Ascending aorta (tissue), 2 donors: ENCODE measurements around the gene STK10. TPM values are rescaled to one million over a fixed set of nuclear protein-coding genes. Genes with fewer than 3 reads are reported as not detected.
"Not testable (repeated sequence)": the region's sequence is repeated elsewhere in the genome, so short reads cannot be mapped to it uniquely, and the experiment has no call there.

Source experiments
- DNase-seq, 2 donors: peaks; one replicate each; pipeline ENCODE4 v3.0.0-alpha.2; 2019; ENCODE audit warnings: low spot score in 2 of 2
- H3K27ac ChIP-seq, 2 donors: fragments of 200-600 bp; sonication (generic); one replicate each; pipeline ENCODE4 v1.5.1; 2016 to 2017; ENCODE audit warnings: mild to moderate bottlenecking in 1 of 2
- H3K27me3 ChIP-seq: fragments of 200-600 bp; sonication (generic); one replicate; pipeline ENCODE4 v1.5.1; 2017
- H3K36me3 ChIP-seq, 2 donors: fragments of 200-600 bp; sonication (generic); one replicate each; pipeline ENCODE4 v1.5.1; 2016
- H3K4me1 ChIP-seq, 2 donors: fragments of 200-600 bp; sonication (generic); one replicate each; pipeline ENCODE4 v1.5.1; 2016 to 2017; ENCODE audit warnings: mild to moderate bottlenecking in 1 of 2
- H3K4me3 ChIP-seq, 2 donors: fragments of 200-600 bp; sonication (generic); one replicate each; pipeline ENCODE4 v1.5.1; 2016 to 2017; ENCODE audit warnings: mild to moderate bottlenecking in 1 of 2
- H3K9me3 ChIP-seq, 2 donors: fragments of 200-600 bp; sonication (generic); one replicate each; pipeline ENCODE4 v1.5.1; 2016
- intact Hi-C: fragments of 100-400 bp; cut with DNase I; formaldehyde crosslinking; loops from one replicate; pipeline ENCODE4 v1.15.1; 2023
- total RNA-seq: library from RNA; depleted of rRNA; stranded (reverse); fragments of >200 nt; gene quantifications from one replicate; pipeline ENCODE4 v1.1.0, GENCODE V29; 2016
- TF ChIP-seq, protein P1 (sequence below), 3 experiments: fragments of 200-600 bp in 2 of 3; fragments of 450-650 bp in 1 of 3; sonication (generic) in 2 of 3; IDR thresholded peaks; one replicate each; pipeline ENCODE4 v1.5.1; 2016 to 2019; ENCODE audit warnings: antibody characterized with exemption in 3 of 3, mild to moderate bottlenecking in 1 of 3, moderate library complexity in 1 of 3

The STK10 gene
- total RNA-seq, 1 donor from 2014 or later, result 18.4 TPM

DNA sequence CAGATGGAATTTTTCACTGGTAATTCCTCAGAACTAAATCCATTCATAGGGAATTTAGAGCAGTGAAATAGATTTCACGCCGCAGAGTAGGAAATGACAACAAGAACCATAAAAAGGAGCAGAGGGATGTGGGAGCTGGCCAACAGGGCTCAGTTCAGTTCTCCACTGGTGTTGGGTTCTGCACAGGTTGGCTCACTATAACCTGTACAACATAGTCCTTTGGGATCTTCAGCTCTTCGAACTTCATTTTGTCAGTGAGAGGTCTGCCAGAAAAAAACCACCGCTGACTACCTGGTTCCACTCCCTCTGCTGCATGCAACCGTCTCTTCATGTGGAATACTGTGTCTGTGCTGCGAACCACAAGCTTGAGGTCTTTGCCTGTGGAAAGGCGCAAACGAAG is 23.7 kb upstream of the STK10 start:
- intact Hi-C loops, result no loop called here
- H3K9me3 ChIP-seq, result no peaks in the 10 kb centered on the region
- peaks cover 5 to 21% of the 10 kb centered on the region in 2 donors for H3K36me3 ChIP-seq
- H3K4me3 ChIP-seq, result no peak overlapping the region
- no peaks in the 10 kb centered on the region for H3K27me3 ChIP-seq
- H3K4me1 ChIP-seq, result no peaks in the 10 kb centered on the region
- no peak for DNase-seq
- H3K27ac ChIP-seq, result no peak overlapping the region
- TF ChIP-seq, protein P1, sequence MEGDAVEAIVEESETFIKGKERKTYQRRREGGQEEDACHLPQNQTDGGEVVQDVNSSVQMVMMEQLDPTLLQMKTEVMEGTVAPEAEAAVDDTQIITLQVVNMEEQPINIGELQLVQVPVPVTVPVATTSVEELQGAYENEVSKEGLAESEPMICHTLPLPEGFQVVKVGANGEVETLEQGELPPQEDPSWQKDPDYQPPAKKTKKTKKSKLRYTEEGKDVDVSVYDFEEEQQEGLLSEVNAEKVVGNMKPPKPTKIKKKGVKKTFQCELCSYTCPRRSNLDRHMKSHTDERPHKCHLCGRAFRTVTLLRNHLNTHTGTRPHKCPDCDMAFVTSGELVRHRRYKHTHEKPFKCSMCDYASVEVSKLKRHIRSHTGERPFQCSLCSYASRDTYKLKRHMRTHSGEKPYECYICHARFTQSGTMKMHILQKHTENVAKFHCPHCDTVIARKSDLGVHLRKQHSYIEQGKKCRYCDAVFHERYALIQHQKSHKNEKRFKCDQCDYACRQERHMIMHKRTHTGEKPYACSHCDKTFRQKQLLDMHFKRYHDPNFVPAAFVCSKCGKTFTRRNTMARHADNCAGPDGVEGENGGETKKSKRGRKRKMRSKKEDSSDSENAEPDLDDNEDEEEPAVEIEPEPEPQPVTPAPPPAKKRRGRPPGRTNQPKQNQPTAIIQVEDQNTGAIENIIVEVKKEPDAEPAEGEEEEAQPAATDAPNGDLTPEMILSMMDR (IDR thresholded peaks at IDR 0.05), result no peak

DNA sequence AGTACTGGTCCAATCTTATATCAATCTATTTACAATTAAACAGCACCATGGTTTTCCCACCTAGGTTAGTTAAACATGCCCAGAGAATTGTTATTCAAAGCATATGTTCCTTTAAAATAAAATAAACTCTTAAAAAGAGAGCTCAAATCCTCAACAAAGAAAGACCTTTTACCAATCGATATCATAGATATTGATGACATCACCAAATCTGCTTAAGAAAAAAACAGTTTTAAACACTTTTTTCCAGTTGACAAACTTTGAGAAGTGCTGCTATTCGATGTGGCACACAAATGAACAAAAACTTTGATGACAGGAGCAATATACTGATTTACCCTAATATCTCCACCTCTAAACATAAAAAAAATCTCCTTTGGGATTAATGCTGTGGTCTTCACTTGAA is 21.7 kb upstream of the STK10 start:
- Histone ChIP-seq H3K36me3 (peaks cover 5 to 21% of the 10 kb centered on the region in 2 donors), H3K27ac (no peak overlapping the region), H3K4me3 (no peak overlapping the region), H3K4me1 (no peaks in the 10 kb centered on the region), H3K9me3 (no peaks in the 10 kb centered on the region), H3K27me3 (no peaks in the 10 kb centered on the region)
- no peak for DNase-seq
- TF ChIP-seq, protein P1 (IDR thresholded peaks at IDR 0.05), result no peak
- intact Hi-C loops, result no loop called here

DNA sequence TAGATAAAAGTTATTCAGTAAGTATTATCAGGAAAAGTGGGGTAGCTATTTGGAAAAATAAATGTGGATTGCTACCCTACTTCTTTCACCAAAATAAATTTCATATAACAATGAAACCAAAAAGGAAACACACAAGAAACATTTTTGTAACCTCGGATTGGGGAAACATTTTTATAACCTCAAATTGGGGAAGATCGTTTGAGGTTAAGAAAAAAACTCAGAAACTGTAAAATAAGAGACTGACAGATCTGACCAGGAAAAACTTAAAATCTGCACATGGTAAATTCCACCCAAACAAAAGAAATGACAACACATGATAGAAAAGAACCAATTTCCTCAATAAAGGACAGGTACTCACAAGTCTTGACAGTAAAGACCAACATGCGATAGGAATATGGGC is 19.5 kb upstream of the STK10 start:
- DNase-seq, result no peak
- no peak overlapping the region for H3K4me3 ChIP-seq
- intact Hi-C loops, result no loop called here
- H3K27me3 ChIP-seq, result no peaks in the 10 kb centered on the region
- no peak overlapping the region for H3K27ac ChIP-seq
- peaks cover 5 to 21% of the 10 kb centered on the region in 2 donors for H3K36me3 ChIP-seq
- TF ChIP-seq, protein P1 (IDR thresholded peaks at IDR 0.05), result no peak
- H3K9me3 ChIP-seq, result no peaks in the 10 kb centered on the region
- H3K4me1 ChIP-seq, result no peaks in the 10 kb centered on the region

DNA sequence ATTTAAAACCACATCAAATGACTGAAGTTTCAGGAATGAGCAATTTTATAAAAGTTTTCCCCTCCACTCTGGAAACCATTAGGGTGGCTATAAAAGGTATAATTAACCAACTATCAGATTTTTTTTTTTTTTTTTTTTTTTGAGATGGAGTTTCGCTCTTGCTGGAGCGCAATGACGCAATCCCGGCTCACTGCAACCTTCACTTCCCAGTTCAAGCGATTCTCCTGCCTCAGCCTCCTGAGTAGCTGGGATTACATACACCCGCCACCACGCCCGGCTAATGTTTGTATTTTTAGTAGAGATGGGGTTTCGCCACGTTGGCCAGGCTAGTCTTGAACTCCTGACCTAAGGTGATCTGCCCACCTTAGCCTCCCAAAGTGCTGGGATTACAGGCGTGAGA is 18.0 kb upstream of the STK10 start:
- DNase-seq, intact Hi-C loops, H3K4me3 ChIP-seq, H3K27me3 ChIP-seq, H3K27ac ChIP-seq, H3K4me1 ChIP-seq, H3K9me3 ChIP-seq: not testable (repeated sequence)
- H3K36me3 ChIP-seq, result peaks cover 0 to 12% of the 10 kb centered on the region in 2 donors

DNA sequence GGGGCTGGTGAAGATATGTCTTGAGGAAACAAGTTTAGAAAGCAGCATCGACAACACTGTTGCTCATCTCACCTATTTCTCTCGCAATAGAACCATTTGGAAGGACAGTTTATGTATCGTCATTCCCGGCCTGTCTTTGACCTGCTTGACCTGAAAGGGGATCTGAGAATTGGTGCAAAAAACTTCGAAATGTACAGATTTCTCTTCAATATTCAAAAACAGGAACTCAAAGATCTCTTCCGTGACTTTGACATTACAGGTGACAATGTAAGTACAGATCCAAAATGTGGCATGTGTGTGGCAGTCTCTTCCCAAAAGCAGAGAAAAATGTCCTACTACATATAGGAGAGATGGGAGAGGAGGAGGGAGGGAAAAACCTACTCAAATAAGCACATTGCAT is 12.5 kb upstream of the STK10 start:
- intact Hi-C loops, result no loop called here
- H3K9me3 ChIP-seq, result no peaks in the 10 kb centered on the region
- no peak overlapping the region for H3K27ac ChIP-seq
- no peak overlapping the region for H3K4me3 ChIP-seq
- TF ChIP-seq, protein P1 (IDR thresholded peaks at IDR 0.05), result no peak
- no peaks in the 10 kb centered on the region for H3K36me3 ChIP-seq
- DNase-seq, result no peak
- no peaks in the 10 kb centered on the region for H3K4me1 ChIP-seq
- H3K27me3 ChIP-seq, result no peaks in the 10 kb centered on the region

DNA sequence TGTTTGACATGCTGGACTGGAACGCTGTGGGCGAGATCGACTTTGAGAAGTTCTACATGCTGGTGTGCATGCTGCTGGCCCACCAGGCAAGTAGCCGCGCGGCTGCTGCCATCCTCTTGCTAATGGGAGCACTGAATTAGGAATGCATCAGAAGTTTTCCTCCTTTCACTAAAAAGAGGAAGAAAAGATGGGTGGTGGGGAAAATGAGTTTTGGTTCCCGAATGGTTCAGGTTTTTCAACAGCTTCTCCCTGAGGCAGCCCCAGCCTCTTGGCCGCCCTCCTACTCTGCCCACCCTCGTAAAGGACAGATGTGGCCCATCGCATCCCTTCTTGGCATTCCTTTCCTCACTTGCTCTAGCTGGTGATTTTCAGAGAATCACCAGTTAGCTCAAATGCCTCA is 11.4 kb upstream of the STK10 start:
- no peak overlapping the region for H3K4me3 ChIP-seq
- no peak overlapping the region for H3K27ac ChIP-seq
- DNase-seq, result no peak
- TF ChIP-seq, protein P1 (IDR thresholded peaks at IDR 0.05), result no peak
- intact Hi-C loops, result no loop called here
- H3K36me3 ChIP-seq, result no peaks in the 10 kb centered on the region
- no peaks in the 10 kb centered on the region for H3K4me1 ChIP-seq
- no peaks in the 10 kb centered on the region for H3K9me3 ChIP-seq
- H3K27me3 ChIP-seq, result no peaks in the 10 kb centered on the region

DNA sequence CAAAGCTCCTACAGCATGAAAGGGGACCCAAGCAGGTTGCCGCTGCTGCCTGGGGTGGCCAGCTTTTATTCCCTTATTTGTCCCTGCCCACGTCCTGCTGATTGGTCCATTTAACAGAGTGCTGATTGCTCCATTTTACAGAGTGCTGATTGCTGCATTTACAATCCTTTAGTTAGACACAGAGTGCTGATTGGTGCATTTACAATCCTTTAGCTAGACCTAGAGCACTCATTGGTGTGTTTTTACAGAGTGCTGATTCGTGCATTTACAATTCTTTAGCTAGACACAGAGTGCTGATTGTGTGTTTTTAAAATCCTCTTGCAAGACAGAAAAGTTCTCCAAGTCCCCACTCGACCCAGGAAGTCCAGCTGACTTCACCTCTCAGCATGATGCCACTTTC is 9.8 kb upstream of the STK10 start:
- intact Hi-C loops, H3K9me3 ChIP-seq, DNase-seq: not testable (repeated sequence)

More for the DNA sequence above, 9.8 kb upstream of the STK10 start:
- H3K4me1 ChIP-seq, H3K36me3 ChIP-seq, H3K4me3 ChIP-seq, H3K27me3 ChIP-seq, H3K27ac ChIP-seq: not testable (repeated sequence)
